GM21381 (cell line): ENCODE measurements around the gene LHB.
"Not testable (repeated sequence)": the region's sequence is repeated elsewhere in the genome, so short reads cannot be mapped to it uniquely, and the experiment has no call there.

Experiments used
- ATAC-seq: cut with Tn5 transposase; IDR thresholded peaks from one replicate; pipeline ENCODE4 v1.9.1; 2021; ENCODE audit warnings: mild to moderate bottlenecking, moderate library complexity; ENCODE audit not compliant: unreplicated experiment

LHB gene

GRCh38 chr19:49038557-49039276 lies 21.8 kb upstream of the LHB start:
- not testable (repeated sequence) for ATAC-seq

GRCh38 chr19:49038111-49038510 lies 21.2 kb upstream of the LHB start:
- not testable (repeated sequence) for ATAC-seq

- not testable (repeated sequence) for ATAC-seq
These were observed 19.9 kb upstream of the LHB start, which contains the start of gene CGB1 for GRCh38 chr19:49036815-49037214. Gene CGB1, minus strand, starts transcription at chr19:49036895. Its CDS starts 184 bp downstream, at chr19:49036711.

DNA sequence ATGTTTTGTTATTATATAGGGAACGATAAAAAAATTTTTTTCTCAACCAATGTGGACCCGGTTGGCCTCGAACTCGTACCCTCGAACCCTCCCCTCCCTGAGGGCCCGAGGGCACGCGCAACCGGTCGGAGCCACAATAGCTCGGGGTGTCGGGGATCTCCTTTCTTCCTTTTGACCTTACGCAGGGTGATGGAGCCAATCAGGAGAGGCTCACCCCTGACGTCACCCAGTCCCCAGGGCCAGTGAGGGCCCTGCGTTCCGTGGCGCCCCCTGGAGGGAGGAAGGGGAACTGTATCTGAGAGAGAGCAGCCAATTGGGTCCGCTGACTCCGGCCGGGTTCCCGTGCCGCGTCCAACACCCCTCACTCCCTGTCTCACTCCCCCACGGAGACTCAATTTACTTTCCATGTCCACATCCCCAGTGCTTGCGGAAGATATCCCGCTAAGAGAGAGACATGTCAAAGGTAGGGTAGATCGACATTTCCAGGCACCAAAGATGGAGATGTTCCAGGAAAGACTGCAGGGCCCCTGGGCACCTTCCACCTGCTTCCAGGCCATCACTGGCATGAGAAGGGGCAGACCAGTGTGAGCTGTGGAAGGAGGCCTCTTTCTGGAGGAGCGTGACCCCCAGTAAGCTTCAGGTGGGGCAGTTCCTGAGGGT lies 14.9 kb upstream of the LHB start, which contains the start of gene CGB2:
Gene CGB2 (plus strand): TSS at position 249 of the 660 bp plus-strand sequence. CDS start 206 bp downstream, at position 455.
- ATAC-seq, result not testable (repeated sequence)

- ATAC-seq, result not testable (repeated sequence)
These were observed 13.4 kb upstream of the LHB start for GRCh38 chr19:49030323-49030722.

- not testable (repeated sequence) for ATAC-seq
These were observed 12.9 kb upstream of the LHB start for GRCh38 chr19:49029749-49030148.

- ATAC-seq, result not testable (repeated sequence)
These were observed 11.8 kb upstream of the LHB start for GRCh38 chr19:49028686-49029085.

GRCh38 chr19:49025599-49025998 lies 8.7 kb upstream of the LHB start:
- not testable (repeated sequence) for ATAC-seq

DNA sequence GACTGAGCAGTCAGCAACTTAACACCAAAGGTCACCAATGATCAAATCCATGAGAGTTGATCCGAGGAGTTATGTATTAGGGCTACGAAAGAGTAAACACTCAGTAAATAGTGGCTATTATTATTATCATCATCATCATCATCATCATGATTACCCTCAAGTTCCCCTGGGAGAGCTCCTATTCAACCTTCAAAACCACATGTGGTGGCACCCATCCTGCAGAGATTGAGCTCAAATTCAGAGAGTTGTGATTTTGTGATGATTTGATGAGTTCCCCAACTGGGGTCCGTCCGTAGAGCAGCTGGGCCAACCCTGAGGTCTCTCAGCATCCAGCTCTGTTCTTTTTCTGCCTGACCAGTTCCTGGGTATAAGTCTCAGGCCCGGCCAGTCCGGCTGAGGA lies 8.2 kb upstream of the LHB start:
- not testable (repeated sequence) for ATAC-seq

DNA sequence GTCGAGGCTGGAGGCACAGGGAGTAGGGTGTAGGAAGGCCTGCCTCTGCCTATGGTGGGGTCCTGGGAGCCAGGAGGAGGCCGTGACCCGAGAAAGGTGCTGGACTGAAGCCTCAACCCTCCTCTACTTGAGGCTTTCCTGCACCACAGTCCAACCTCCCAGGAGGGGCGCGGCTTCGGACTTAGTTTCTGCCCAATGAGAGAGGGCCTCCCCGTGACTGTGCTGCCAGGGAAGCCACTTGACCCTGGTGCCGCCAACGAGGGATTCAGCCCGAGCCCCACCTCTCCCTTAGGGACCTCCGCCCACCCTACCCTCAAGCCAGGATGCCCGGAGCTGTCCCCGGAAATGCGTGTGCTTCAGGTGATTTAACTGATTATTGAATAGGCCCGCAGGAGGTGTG lies 7.3 kb upstream of the LHB start, which contains the start of gene CGB3:
Gene CGB3 (minus strand): TSS at position 101 of the 400 bp plus-strand sequence. CDS start 362 bp downstream, outside the sequence.
- not testable (repeated sequence) for ATAC-seq

GRCh38 chr19:49022116-49022515 lies 5.2 kb upstream of the LHB start:
- ATAC-seq, result no peak

GRCh38 chr19:49020931-49021895 lies 4.3 kb upstream of the LHB start:
- no peak for ATAC-seq

DNA sequence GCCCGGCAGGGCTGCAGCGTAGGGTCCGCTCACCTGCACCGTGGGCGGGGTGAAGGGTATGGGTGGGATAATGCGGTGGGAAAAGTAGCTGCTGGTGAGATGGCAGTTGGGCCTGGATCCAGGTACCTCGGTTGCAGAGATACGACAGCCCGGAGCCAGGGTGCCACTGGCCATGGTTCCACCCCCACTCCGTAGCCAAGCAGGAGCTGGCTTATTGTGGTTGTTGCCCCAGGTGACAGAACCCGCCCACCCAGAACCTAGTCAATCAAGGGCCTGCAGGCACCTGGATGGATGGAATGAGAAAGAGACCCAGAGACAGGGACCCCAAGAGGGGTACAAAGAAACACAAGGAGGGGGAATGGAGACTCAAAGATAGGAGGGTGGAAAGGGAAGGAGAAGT lies 3.5 kb upstream of the LHB start:
- no peak for ATAC-seq

DNA sequence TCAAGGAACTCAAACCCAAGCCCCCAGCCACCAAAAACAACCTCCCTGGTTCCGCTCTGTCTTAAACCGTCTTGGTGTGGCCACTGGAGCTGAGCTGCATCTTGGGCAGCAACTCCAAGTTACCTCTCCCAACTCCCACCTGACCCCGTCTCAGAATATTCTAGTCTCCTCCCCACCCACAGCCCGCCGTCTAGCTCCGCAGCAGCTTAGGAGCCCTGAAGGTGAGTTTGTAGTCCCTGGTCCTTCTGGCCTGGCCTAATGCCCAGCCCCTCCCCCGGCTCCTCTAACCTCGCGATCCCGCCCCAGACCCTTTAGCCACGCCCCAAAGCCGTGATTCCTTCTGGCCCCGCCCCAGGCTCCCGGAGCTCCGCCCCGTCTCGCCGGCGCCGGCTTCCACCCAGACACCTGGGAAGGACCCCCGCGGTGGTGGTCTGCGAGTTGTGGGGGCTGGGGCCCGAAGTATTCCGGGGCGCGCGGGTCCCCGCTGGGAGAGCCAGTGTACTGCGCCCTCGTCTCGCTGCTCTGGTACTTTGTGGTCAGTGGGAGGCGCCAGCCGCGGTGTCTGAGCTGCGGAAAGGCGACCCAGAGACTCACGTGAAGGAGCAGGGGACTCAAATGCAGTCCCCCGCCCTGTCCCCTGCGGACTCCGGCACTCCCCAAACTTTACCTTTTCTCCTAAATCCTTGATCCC lies 2.5 kb upstream of the LHB start:
- no peak for ATAC-seq

GRCh38 chr19:49018388-49019241 lies 1.7 kb upstream of the LHB start:
- ATAC-seq, result not testable (repeated sequence)

- ATAC-seq, result peak; percentile 57
These were observed 918 bp upstream of the LHB start for GRCh38 chr19:49017666-49018351.

- no peak for ATAC-seq
These were observed 638 bp downstream of the LHB start for GRCh38 chr19:49016067-49016839.

DNA sequence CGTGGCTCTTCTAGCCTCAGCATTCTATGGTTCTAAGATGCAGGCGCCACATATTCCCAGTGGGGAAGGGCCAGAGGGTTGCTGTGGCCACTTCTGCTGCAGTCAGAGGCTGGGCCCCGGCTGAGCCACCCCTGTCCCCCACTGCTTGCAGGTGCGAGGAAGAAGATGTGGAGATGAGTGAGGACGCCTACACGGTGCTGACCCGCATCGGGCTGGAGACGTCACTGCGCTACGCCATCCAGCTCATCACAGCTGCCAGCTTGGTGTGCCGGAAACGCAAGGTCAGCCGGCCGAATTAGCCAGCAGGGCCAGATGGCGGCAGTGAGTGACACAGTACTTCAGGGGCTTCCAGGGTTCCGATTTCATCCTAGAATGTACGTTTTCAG lies 2.0 kb downstream of the LHB start:
- ATAC-seq, result no peak
